GM12864 (cell line): Measurements from ENCODE around the gene APOL3.
"Not testable (repeated sequence)": the region's sequence is repeated elsewhere in the genome, so short reads cannot be mapped to it uniquely, and the experiment has no call there.

Experiments
- DNase-seq: peaks from one replicate; pipeline ENCODE4 v3.0.0-alpha.2; 2011; ENCODE audit warnings: low read depth
- H3K4me3 ChIP-seq: 2 replicates; pipeline ENCODE4 v1.5.1; 2011; ENCODE audit warnings: mild to moderate bottlenecking, low read depth, low read length, control low read depth
- TF ChIP-seq, protein P1 (sequence below): IDR thresholded peaks from 2 replicates; pipeline ENCODE4 v1.5.1; 2011; ENCODE audit warnings: low read depth, mild to moderate bottlenecking, moderate library complexity, low read length, control low read depth, inconsistent platforms; ENCODE audit errors: missing control alignments

Gene APOL3

GRCh38 chr22:36100134-36100824 is 60.3 kb downstream of the APOL3 start:
- H3K4me3 ChIP-seq: no peak overlapping the region
- no peak for DNase-seq
- TF ChIP-seq, protein P1, sequence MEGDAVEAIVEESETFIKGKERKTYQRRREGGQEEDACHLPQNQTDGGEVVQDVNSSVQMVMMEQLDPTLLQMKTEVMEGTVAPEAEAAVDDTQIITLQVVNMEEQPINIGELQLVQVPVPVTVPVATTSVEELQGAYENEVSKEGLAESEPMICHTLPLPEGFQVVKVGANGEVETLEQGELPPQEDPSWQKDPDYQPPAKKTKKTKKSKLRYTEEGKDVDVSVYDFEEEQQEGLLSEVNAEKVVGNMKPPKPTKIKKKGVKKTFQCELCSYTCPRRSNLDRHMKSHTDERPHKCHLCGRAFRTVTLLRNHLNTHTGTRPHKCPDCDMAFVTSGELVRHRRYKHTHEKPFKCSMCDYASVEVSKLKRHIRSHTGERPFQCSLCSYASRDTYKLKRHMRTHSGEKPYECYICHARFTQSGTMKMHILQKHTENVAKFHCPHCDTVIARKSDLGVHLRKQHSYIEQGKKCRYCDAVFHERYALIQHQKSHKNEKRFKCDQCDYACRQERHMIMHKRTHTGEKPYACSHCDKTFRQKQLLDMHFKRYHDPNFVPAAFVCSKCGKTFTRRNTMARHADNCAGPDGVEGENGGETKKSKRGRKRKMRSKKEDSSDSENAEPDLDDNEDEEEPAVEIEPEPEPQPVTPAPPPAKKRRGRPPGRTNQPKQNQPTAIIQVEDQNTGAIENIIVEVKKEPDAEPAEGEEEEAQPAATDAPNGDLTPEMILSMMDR: no peak

GRCh38 chr22:36099561-36099960 is 61.0 kb downstream of the APOL3 start:
- H3K4me3 ChIP-seq, DNase-seq: not testable (repeated sequence)

GRCh38 chr22:36097880-36098279 is 62.7 kb downstream of the APOL3 start:
- TF ChIP-seq, protein P1: no peak
- H3K4me3 ChIP-seq: no peak overlapping the region
- DNase-seq: no peak

DNA sequence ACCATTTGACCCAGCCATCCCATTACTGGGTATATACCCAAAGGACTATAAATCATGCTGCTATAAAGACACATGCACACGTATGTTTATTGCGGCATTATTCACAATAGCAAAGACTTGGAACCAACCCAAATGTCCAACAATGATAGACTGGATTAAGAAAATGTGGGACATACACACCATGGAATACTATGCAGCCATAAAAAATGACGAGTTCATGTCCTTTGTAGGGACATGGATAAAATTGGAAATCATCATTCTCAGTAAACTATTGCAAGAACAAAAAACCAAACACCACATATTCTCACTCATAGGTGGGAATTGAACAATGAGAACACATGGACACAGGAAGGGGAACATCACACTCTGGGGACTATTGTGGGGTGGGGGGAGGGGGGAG is 69.8 kb downstream of the APOL3 start:
- H3K4me3 ChIP-seq, DNase-seq: not testable (repeated sequence)
